ENCODE data around the gene OR1J4.

Gene OR1J4

GRCh38 chr9:122567901-122568300, 49.0 kb downstream of the OR1J4 start:
- Histone ChIP-seq H3K9me3 (ENCODE audit: low read length) (no peaks in the 10 kb centered on the region; the same call in 1 of the 2 replicates), H3K9me2 (ENCODE audit: low read depth, low read length) (no peaks in the 10 kb centered on the region), H3K36me3 (ENCODE audit: insufficient read depth, low read length) (no peaks in the 10 kb centered on the region), H3K4me2 (ENCODE audit: low read length) (no peak overlapping the region), H4K20me1 (ENCODE audit: insufficient read depth, low read length) (no peaks in the 10 kb centered on the region), H3K27ac (ENCODE audit: low read depth, low read length, poor library complexity, severe bottlenecking) (no peak overlapping the region), H3K4me3 (ENCODE audit: low read depth, low read length, poor library complexity, severe bottlenecking) (no peak overlapping the region), H3K27me3 (ENCODE audit: insufficient read depth, low read length) (0 out of 2 replicates have a peak, but pooled peaks cover 4% of the 10 kb centered on the region), H3K79me2 (ENCODE audit: insufficient read depth, low read length) (no peaks in the 10 kb centered on the region), H3K9ac (ENCODE audit: low read length) (no peak overlapping the region), H2AFZ (ENCODE audit: low read length) (no peak overlapping the region), H3F3A (ENCODE audit: insufficient read depth, low read length) (no peaks in the 10 kb centered on the region), H3K4me1 (ENCODE audit: insufficient read depth, low read length, severe bottlenecking) (no peaks in the 10 kb centered on the region)
- TF ChIP-seq EZH2 (IDR thresholded peaks at IDR 0.05; ENCODE audit: borderline replicate concordance, low read length) = no peak

Measured in OCI-LY1 (cell line).